K562 (cell line): ENCODE results near the gene LRRC7. TPM values are rescaled to one million over a fixed set of nuclear protein-coding genes. Genes with fewer than 3 reads are reported as not detected.

Experiments used
- ATAC-seq: fragments of 200-7000 bp; cut with Tn5 transposase; 3 replicates; pipeline ENCODE4 v1.9.1; 2020; ENCODE audit warnings: moderate library complexity
- BruUV-seq: library from RNA; stranded (reverse); fragments of 400-500 nt; replicated peaks from 2 replicates; lab custom pipeline; 2021; lab: Mats Ljungman, UMichigan
- CTCF ChIA-PET: fragments of 300-600 bp; formaldehyde crosslinking; extraction: SDS; loops from one replicate; lab custom pipeline; 2021; ENCODE audit warnings: low intra/inter-chr PET ratio; lab: Yijun Ruan, JAX
- POLR2A ChIA-PET: fragments of 300-600, 350-650 bp; sonication (Branson Sonifier 250); formaldehyde crosslinking; extraction: SDS; loops from one replicate; lab custom pipeline; 2021; ENCODE audit warnings: antibody characterized with exemption, inconsistent platforms; lab: Yijun Ruan, JAX
- DNase-seq, 4 experiments: peaks; one replicate each; pipeline versions ENCODE4 v3.0.0 to v3.0.0-alpha.2; 2011 to 2018; ENCODE audit warnings: low spot score in 3 of 4, mixed read lengths in 3 of 4; ENCODE audit errors: extremely low read depth in 1 of 4
- FAIRE-seq: peaks from 2 replicates; lab custom pipeline; 2011; peaks lifted over from hg19 to GRCh38; lab: Jason Lieb, UNC
- H2AFZ ChIP-seq: 2 replicates; pipeline ENCODE4 v1.6.0; 2011; ENCODE audit warnings: low read depth, low read length, control low read depth, inconsistent platforms
- H3K27ac ChIP-seq: fragments of 200-600 bp; 3 replicates; pipeline ENCODE4 v1.8.0; 2011; ENCODE audit warnings: low read depth, mild to moderate bottlenecking, control low read depth, inconsistent platforms, low read length, moderate library complexity, mixed read lengths; ENCODE audit errors: extremely low read depth
- H3K27me3 ChIP-seq, 2 experiments: fragments of 300-600 bp in 1 of 2; 2 replicates in 1 of 2; 3 replicates in 1 of 2; pipeline versions ENCODE4 v1.6.0 to v1.8.0; 2011; ENCODE audit warnings: inconsistent platforms in 2 of 2, low read length in 2 of 2, mild to moderate bottlenecking in 1 of 2, mixed read lengths in 1 of 2, moderate library complexity in 1 of 2; ENCODE audit not compliant: control insufficient read depth in 2 of 2, insufficient read depth in 2 of 2
- H3K36me3 ChIP-seq: fragments of 300-600 bp; 3 replicates; pipeline ENCODE4 v1.8.0; 2011; ENCODE audit warnings: mild to moderate bottlenecking, low read length, inconsistent platforms; ENCODE audit not compliant: control insufficient read depth, insufficient read depth
- H3K4me1 ChIP-seq, 2 experiments: fragments of 200-600 bp in 1 of 2; replicated peaks in 1 of 2; 2 replicates in 1 of 2; 3 replicates in 1 of 2; pipeline versions ENCODE4 v1.5.1 to v1.8.0; 2011; ENCODE audit warnings: inconsistent platforms in 2 of 2, low read length in 2 of 2, mild to moderate bottlenecking in 1 of 2, mixed read lengths in 1 of 2, moderate library complexity in 1 of 2; ENCODE audit not compliant: control insufficient read depth in 2 of 2, insufficient read depth in 2 of 2
- H3K4me2 ChIP-seq: 2 replicates; pipeline ENCODE4 v1.6.1; 2011; ENCODE audit warnings: low read length, control low read depth, inconsistent platforms, mixed read lengths; ENCODE audit not compliant: insufficient read depth
- H3K4me3 ChIP-seq: fragments of 200-600 bp; sonication (generic), shearing (Covaris generic); 2 replicates; pipeline ENCODE4 v1.5.1; 2016; ENCODE audit warnings: control low read depth, inconsistent platforms
- H3K79me2 ChIP-seq: fragments of 200-600 bp; 3 replicates; pipeline ENCODE4 v1.8.0; 2011; ENCODE audit warnings: low read length, inconsistent platforms; ENCODE audit not compliant: control insufficient read depth, insufficient read depth
- H3K9ac ChIP-seq, 2 experiments: 2 replicates each; pipeline versions ENCODE4 v1.6.0 to v1.6.1; 2011; ENCODE audit warnings: low read depth in 2 of 2, low read length in 2 of 2, control low read depth in 1 of 2, inconsistent platforms in 1 of 2, mild to moderate bottlenecking in 1 of 2, mixed read lengths in 1 of 2; ENCODE audit not compliant: insufficient read depth in 1 of 2
- H3K9me1 ChIP-seq: one replicate; pipeline ENCODE4 v1.6.0; 2011; ENCODE audit warnings: inconsistent platforms, mild to moderate bottlenecking, low read length, moderate library complexity; ENCODE audit not compliant: control insufficient read depth, insufficient read depth
- H3K9me3 ChIP-seq: replicated peaks from 2 replicates; pipeline ENCODE4 v1.5.1; 2011; ENCODE audit warnings: low read depth, low read length, inconsistent platforms; ENCODE audit not compliant: control insufficient read depth, insufficient read depth
- H4K20me1 ChIP-seq: replicated peaks from 2 replicates; pipeline ENCODE4 v1.6.1; 2011; ENCODE audit warnings: low read length, inconsistent platforms, mixed read lengths; ENCODE audit not compliant: control insufficient read depth, insufficient read depth
- DACH1 ChIP-seq: fragments of 450-650 bp; IDR thresholded peaks from 2 replicates; pipeline ENCODE4 v1.6.1; 2018; ENCODE audit not compliant: partially characterized antibody
- HLTF ChIP-seq: fragments of 450-650 bp; IDR thresholded peaks from 2 replicates; pipeline ENCODE4 v1.6.1; 2016
- PCBP2 ChIP-seq: fragments of 200-400 bp; formaldehyde crosslinking; IDR thresholded peaks from 2 replicates; pipeline ENCODE4 v1.6.1; 2018; ENCODE audit warnings: low read length, low read depth, mild to moderate bottlenecking, moderate library complexity; ENCODE audit not compliant: poor library complexity, severe bottlenecking
- SMC3 ChIP-seq: conservative IDR thresholded peaks from 2 replicates; pipeline ENCODE4 v1.6.1; 2011; ENCODE audit warnings: low read depth, low read length, improper control_type of control experiment; ENCODE audit not compliant: insufficient read depth
- VEZF1 ChIP-seq: fragments of 200-800 bp; sonication (Bioruptor generic); IDR thresholded peaks from 2 replicates; pipeline ENCODE4 v1.6.1; 2017; ENCODE audit warnings: missing genetic modification characterization, missing compliant biosample characterization
- ZNF121 ChIP-seq: sonication (generic); formaldehyde crosslinking; conservative IDR thresholded peaks from 2 replicates; pipeline ENCODE4 v1.8.0; 2022; ENCODE audit warnings: missing genetic modification reagents
- ZNF644 ChIP-seq: fragments of 200-800 bp; sonication (Bioruptor generic); IDR thresholded peaks from 2 replicates; pipeline ENCODE4 v1.6.1; 2016; ENCODE audit warnings: low read depth, missing genetic modification characterization, missing compliant biosample characterization
- WGBS: fragments of 100-300 bp; shearing (Covaris generic); methylation state at CpG from one replicate; pipeline ENCODE4 v1.1.6; 2016; ENCODE audit warnings: low coverage, mixed read lengths; ENCODE audit not compliant: insufficient coverage; ENCODE audit errors: missing lambda C conversion rate; 5-methylcytosine and 5-hydroxymethylcytosine counted together
- in situ Hi-C: fragments of 300-500 bp; cut with MboI; formaldehyde crosslinking; loops from 4 replicates; pipeline ENCODE4 v1.15.0; 2018; ENCODE audit warnings: inconsistent platforms, mixed read lengths
- intact Hi-C: fragments of 100-400 bp; cut with micrococcal nuclease; formaldehyde crosslinking; loops from 2 replicates; pipeline ENCODE4 v1.14.2; 2022
- polyA plus RNA-seq, 8 experiments: library from polyadenylated mRNA; depleted of rRNA in 4 of 8; stranded (reverse) in 5 of 8; unstranded in 3 of 8; fragments of >200 nt; fragmentation: Nextera tagmentation in 2 of 8; fragmentation: Illumina TruSeq in 1 of 8; extraction: Ambion mirVana in 2 of 8; extraction: Trizol in 1 of 8; gene quantifications; 2 replicates each; pipeline versions ENCODE4 v1.2.1 to v1.2.3, GENCODE V29; 2011 to 2014; ENCODE audit warnings: inconsistent platforms in 1 of 8, missing spikeins in 1 of 8
- total RNA-seq, 7 experiments: library from RNA; depleted of rRNA in 6 of 7; stranded (reverse); fragments of >200 nt in 6 of 7; fragmentation: Illumina TruSeq in 2 of 7; extraction: Trizol in 2 of 7; gene quantifications; 2 replicates each; pipeline versions ENCODE4 v1.2.1 to v1.2.3, GENCODE V29; 2011 to 2021; ENCODE audit warnings: low replicate concordance in 1 of 7

LRRC7 gene
- total and polyA plus RNA-seq, 9 of the 15 experiments (the other 6 are each of a cell fraction or from before 2014, with no cell fraction given): 0.09 to 0.94 (median 0.49) TPM

GRCh38 chr1:69739251-69739605, 171.5 kb downstream of the LRRC7 start (continued):
- no peak for TF ChIP-seq VEZF1 (CRISPR knock-in tag)

GRCh38 chr1:69743146-69743545, 175.4 kb downstream of the LRRC7 start:
- POLR2A ChIA-PET: interaction anchor here (0.6 kb wide), 1 partner anchor 250 kb away, joined by 3 read pairs; no protein-coding TSS in a partner anchor
- no peak for FAIRE-seq
- in situ Hi-C loops: loop anchor here (25.0 kb wide), 2 partner anchors 1281 to 1631 kb away; no protein-coding TSS in a partner anchor

More at GRCh38 chr1:69743146-69743545, 175.4 kb downstream of the LRRC7 start:
- intact Hi-C loops: no loop called here
- Histone ChIP-seq H3K27me3 (no peaks in the 10 kb centered on the region), H3K9me3 (no peaks in the 10 kb centered on the region), H2AFZ (no peak overlapping the region), H3K4me3 (no peak overlapping the region), H3K9me1 (no peaks in the 10 kb centered on the region), H3K27ac (no peak overlapping the region), H3K79me2 (no peaks in the 10 kb centered on the region), H3K4me2 (no peak overlapping the region), H3K9ac (no peak overlapping the region), H4K20me1 (no peaks in the 10 kb centered on the region), H3K4me1 (no peaks in the 10 kb centered on the region), H3K36me3 (no peaks in the 10 kb centered on the region)
- CTCF ChIA-PET: interaction anchor here (0.6 kb wide), 1 partner anchor 1143 kb away, joined by 3 read pairs; no protein-coding TSS in a partner anchor
- 0% methylated on average over 3 of the region's 3 CpGs for WGBS
- DNase-seq: no peak
- no peak for ATAC-seq
- BruUV-seq: no TSS peak
- TF ChIP-seq ZNF121 (CRISPR knock-in tag) (no peak), PCBP2 (no peak), DACH1 (no peak), ZNF644 (tag) (no peak), SMC3 (no peak), HLTF (no peak)
